RCC 7860 (cell line): ENCODE measurements around the gene SNTB2.
A peak's percentile ranks its signal among the peaks of the same experiment; 100 is the strongest.

Experiments used
- DNase-seq: peaks from one replicate; pipeline ENCODE4 v3.0.0-alpha.2; 2015; ENCODE audit warnings: low spot score
- FAIRE-seq: peaks from 2 replicates; lab custom pipeline; 2012; peaks lifted over from hg19 to GRCh38; lab: Jason Lieb, UNC

The SNTB2 gene

GRCh38 chr16:69315486-69316311, 128.7 kb downstream of the SNTB2 start:
- no peak for FAIRE-seq
- DNase-seq, result no peak

- FAIRE-seq, result no peak
Measured at GRCh38 chr16:69316595-69317034, 129.7 kb downstream of the SNTB2 start.

GRCh38 chr16:69318177-69318910, 131.4 kb downstream of the SNTB2 start:
- DNase-seq (no peak), FAIRE-seq (no peak)

More at GRCh38 chr16:69316595-69317034, 129.7 kb downstream of the SNTB2 start:
- DNase-seq, result no peak

GRCh38 chr16:69318911-69319289, 131.9 kb downstream of the SNTB2 start:
- no peak for DNase-seq
- no peak for FAIRE-seq

- FAIRE-seq (no peak), DNase-seq (no peak)
Measured at GRCh38 chr16:69319381-69319780, 132.4 kb downstream of the SNTB2 start.

GRCh38 chr16:69319826-69320739, 133.1 kb downstream of the SNTB2 start:
- FAIRE-seq, result no peak
- no peak for DNase-seq

GRCh38 chr16:69320740-69321073, 133.7 kb downstream of the SNTB2 start:
- DNase-seq, result no peak
- FAIRE-seq, result no peak

- no peak for FAIRE-seq
- DNase-seq, result no peak
Measured at GRCh38 chr16:69321080-69321479, 134.1 kb downstream of the SNTB2 start.

- DNase-seq (no peak), FAIRE-seq (no peak)
Measured at GRCh38 chr16:69322343-69322742, 135.4 kb downstream of the SNTB2 start.

- FAIRE-seq (no peak), DNase-seq (no peak)
Measured at GRCh38 chr16:69323415-69323814, 136.5 kb downstream of the SNTB2 start.

GRCh38 chr16:69324013-69324531, 137.1 kb downstream of the SNTB2 start:
- FAIRE-seq (no peak), DNase-seq (no peak)

GRCh38 chr16:69324585-69325253, 137.8 kb downstream of the SNTB2 start:
- FAIRE-seq, result no peak
- no peak for DNase-seq

GRCh38 chr16:69325784-69326171, 138.8 kb downstream of the SNTB2 start:
- DNase-seq (no peak), FAIRE-seq (no peak)

- FAIRE-seq (no peak), DNase-seq (no peak)
Measured at GRCh38 chr16:69326172-69326873, 139.4 kb downstream of the SNTB2 start.

GRCh38 chr16:69327585-69328310, 140.8 kb downstream of the SNTB2 start:
- DNase-seq, result no peak
- FAIRE-seq, result no peak

GRCh38 chr16:69328854-69329316, 141.9 kb downstream of the SNTB2 start:
- peak; percentile 51 for DNase-seq
- FAIRE-seq, result no peak

GRCh38 chr16:69329369-69330285, 142.7 kb downstream of the SNTB2 start:
- DNase-seq (no peak), FAIRE-seq (no peak)
